ENCODE measurements around the gene STAP2.

STAP2 gene

DNA sequence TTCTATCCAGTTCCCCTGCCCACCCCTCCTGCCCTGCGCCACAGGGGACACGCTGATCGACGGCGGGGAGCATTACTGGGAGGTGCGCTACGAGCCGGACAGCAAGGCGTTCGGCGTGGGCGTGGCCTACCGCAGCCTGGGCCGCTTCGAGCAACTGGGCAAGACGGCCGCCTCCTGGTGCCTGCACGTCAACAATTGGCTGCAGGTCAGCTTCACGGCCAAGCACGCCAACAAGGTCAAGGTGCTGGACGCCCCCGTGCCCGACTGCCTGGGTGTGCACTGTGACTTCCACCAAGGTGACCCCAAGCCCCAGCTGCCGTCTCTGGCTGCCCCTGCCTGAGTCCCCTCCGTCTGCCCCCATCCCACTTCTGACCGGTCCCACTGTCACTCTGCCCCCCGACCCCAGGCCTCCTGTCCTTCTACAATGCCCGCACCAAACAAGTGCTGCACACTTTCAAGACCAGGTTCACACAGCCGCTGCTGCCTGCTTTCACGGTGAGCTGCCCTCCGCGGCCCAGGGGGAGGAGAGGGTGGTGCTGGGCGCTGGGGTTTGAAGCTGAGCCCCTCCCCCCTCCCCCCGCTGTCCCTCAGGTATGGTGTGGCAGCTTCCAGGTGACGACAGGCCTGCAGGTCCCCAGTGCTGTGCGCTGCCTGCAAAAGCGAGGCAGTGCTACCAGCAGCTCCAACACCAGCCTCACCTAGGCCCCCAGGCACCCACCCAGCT lies 15.5 kb downstream of the STAP2 start:
- H3K9ac ChIP-seq (ENCODE audit: low read length), result no peak overlapping the region
- no peak overlapping the region for H3K4me3 ChIP-seq (ENCODE audit: low read length)
- H3K9me3 ChIP-seq (ENCODE audit: control insufficient read depth, low read length), result no peaks in the 10 kb centered on the region
- no peaks in the 10 kb centered on the region for H3K36me3 ChIP-seq (ENCODE audit: control insufficient read depth, insufficient read depth, low read length, severe bottlenecking)
- no peak for DNase-seq (ENCODE audit: low read depth)
- peaks cover 38% of the 10 kb centered on the region for H3K27me3 ChIP-seq (replicated peaks; ENCODE audit: control insufficient read depth, insufficient read depth, low read length)
- H3K4me1 ChIP-seq (ENCODE audit: control insufficient read depth, insufficient read depth, low read length), result no peaks in the 10 kb centered on the region

- Histone ChIP-seq H3K4me1 (ENCODE audit: control insufficient read depth, insufficient read depth, low read length) (no peaks in the 10 kb centered on the region), H3K27me3 (replicated peaks; ENCODE audit: control insufficient read depth, insufficient read depth, low read length) (peaks cover 17% of the 10 kb centered on the region), H3K9me3 (ENCODE audit: control insufficient read depth, low read length) (no peaks in the 10 kb centered on the region), H3K9ac (ENCODE audit: low read length) (no peak overlapping the region), H3K36me3 (ENCODE audit: control insufficient read depth, insufficient read depth, low read length, severe bottlenecking) (no peaks in the 10 kb centered on the region), H3K4me3 (ENCODE audit: low read length) (no peak overlapping the region)
- DNase-seq (ENCODE audit: low read depth), result no peak
Measured at GRCh38 chr19:4320419-4320818, 18.2 kb downstream of the STAP2 start.

DNA sequence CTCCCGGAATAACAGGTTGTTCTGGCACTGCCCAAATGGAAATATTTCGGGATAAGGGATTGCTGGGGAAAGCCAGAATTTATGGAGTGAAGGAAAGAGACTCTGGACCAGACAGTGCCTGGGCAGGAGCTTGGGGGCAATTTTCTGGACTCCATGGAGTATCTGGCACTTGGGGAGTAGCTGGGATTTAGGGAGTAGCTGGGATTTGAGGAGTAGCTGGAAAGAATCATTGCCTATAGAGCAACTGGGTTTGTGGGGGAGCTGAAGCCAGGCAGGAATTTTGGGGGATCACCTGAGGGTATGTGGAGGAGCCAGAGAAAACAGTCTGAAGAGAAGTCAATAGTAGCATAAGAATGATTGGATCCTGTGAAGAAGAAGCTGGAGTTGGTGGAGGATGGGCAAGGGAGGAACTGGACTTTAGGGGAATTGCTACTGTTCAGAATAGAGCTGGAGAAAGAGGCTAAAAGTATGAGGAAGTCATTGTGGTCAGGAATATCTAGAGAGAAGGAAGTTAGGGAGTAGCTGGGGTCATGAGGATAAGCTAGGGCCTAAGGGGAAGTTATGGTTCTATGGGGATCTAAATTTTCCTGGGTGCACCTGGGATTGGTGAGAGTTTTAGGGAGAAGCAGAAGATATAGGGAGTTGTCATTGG lies 19.4 kb downstream of the STAP2 start:
- H3K9ac ChIP-seq (ENCODE audit: low read length), result no peak overlapping the region
- no peak overlapping the region for H3K4me3 ChIP-seq (ENCODE audit: low read length)
- DNase-seq (ENCODE audit: low read depth), result no peak
- H3K4me1 ChIP-seq (ENCODE audit: control insufficient read depth, insufficient read depth, low read length), result no peaks in the 10 kb centered on the region
- H3K36me3 ChIP-seq (ENCODE audit: control insufficient read depth, insufficient read depth, low read length, severe bottlenecking), result no peaks in the 10 kb centered on the region
- no peaks in the 10 kb centered on the region for H3K9me3 ChIP-seq (ENCODE audit: control insufficient read depth, low read length)
- H3K27me3 ChIP-seq (replicated peaks; ENCODE audit: control insufficient read depth, insufficient read depth, low read length), result peaks cover 17% of the 10 kb centered on the region

GRCh38 chr19:4318460-4318859 lies 20.2 kb downstream of the STAP2 start:
- peaks cover 17% of the 10 kb centered on the region for H3K27me3 ChIP-seq (replicated peaks; ENCODE audit: control insufficient read depth, insufficient read depth, low read length)
- no peaks in the 10 kb centered on the region for H3K36me3 ChIP-seq (ENCODE audit: control insufficient read depth, insufficient read depth, low read length, severe bottlenecking)
- H3K4me1 ChIP-seq (ENCODE audit: control insufficient read depth, insufficient read depth, low read length), result no peaks in the 10 kb centered on the region
- H3K4me3 ChIP-seq (ENCODE audit: low read length), result no peak overlapping the region
- H3K9me3 ChIP-seq (ENCODE audit: control insufficient read depth, low read length), result no peaks in the 10 kb centered on the region
- H3K9ac ChIP-seq (ENCODE audit: low read length), result no peak overlapping the region
- no peak for DNase-seq (ENCODE audit: low read depth)

DNA sequence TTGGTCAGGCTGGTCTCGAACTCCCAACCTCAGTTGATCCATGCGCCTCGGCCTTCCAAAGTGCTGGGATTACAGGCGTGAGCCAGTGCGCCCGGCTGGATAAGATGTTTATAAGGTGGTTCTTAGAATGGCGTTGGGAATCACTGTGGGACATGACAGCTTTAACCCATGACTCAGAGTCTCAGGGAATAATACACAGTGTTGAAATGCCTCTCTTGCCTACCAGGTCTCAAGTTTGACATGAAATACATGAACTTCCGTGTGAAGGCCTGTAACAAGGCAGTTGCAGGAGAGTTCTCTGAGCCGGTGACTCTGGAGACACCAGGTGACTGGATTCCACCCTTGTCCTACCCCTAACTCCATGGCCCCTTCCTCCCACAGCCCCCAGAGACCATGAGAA lies 21.7 kb downstream of the STAP2 start:
- Histone ChIP-seq H3K27me3 (replicated peaks; ENCODE audit: control insufficient read depth, insufficient read depth, low read length) (peaks cover 13% of the 10 kb centered on the region), H3K9ac (ENCODE audit: low read length) (no peak overlapping the region), H3K9me3 (ENCODE audit: control insufficient read depth, low read length) (no peaks in the 10 kb centered on the region), H3K36me3 (ENCODE audit: control insufficient read depth, insufficient read depth, low read length, severe bottlenecking) (no peaks in the 10 kb centered on the region), H3K4me1 (ENCODE audit: control insufficient read depth, insufficient read depth, low read length) (no peaks in the 10 kb centered on the region), H3K4me3 (ENCODE audit: low read length) (no peak overlapping the region)
- DNase-seq (ENCODE audit: low read depth), result no peak

GRCh38 chr19:4313847-4314490 lies 24.7 kb downstream of the STAP2 start:
- Histone ChIP-seq H3K4me1 (ENCODE audit: control insufficient read depth, insufficient read depth, low read length) (no peaks in the 10 kb centered on the region), H3K4me3 (ENCODE audit: low read length) (no peak overlapping the region), H3K9ac (ENCODE audit: low read length) (no peak overlapping the region), H3K9me3 (ENCODE audit: control insufficient read depth, low read length) (no peaks in the 10 kb centered on the region), H3K36me3 (ENCODE audit: control insufficient read depth, insufficient read depth, low read length, severe bottlenecking) (no peaks in the 10 kb centered on the region), H3K27me3 (replicated peaks; ENCODE audit: control insufficient read depth, insufficient read depth, low read length) (no peaks in the 10 kb centered on the region)
- no peak for DNase-seq (ENCODE audit: low read depth)

GRCh38 chr19:4310247-4311121 lies 28.1 kb downstream of the STAP2 start:
- Histone ChIP-seq H3K4me1 (ENCODE audit: control insufficient read depth, insufficient read depth, low read length) (no peaks in the 10 kb centered on the region), H3K27me3 (replicated peaks; ENCODE audit: control insufficient read depth, insufficient read depth, low read length) (peaks cover 5% of the 10 kb centered on the region), H3K9ac (ENCODE audit: low read length) (no peak overlapping the region), H3K9me3 (ENCODE audit: control insufficient read depth, low read length) (no peaks in the 10 kb centered on the region), H3K36me3 (ENCODE audit: control insufficient read depth, insufficient read depth, low read length, severe bottlenecking) (no peaks in the 10 kb centered on the region), H3K4me3 (ENCODE audit: low read length) (no peak overlapping the region)
- no peak for DNase-seq (ENCODE audit: low read depth)

- Histone ChIP-seq H3K27me3 (replicated peaks; ENCODE audit: control insufficient read depth, insufficient read depth, low read length) (peaks cover 8% of the 10 kb centered on the region), H3K9me3 (ENCODE audit: control insufficient read depth, low read length) (no peaks in the 10 kb centered on the region), H3K4me1 (ENCODE audit: control insufficient read depth, insufficient read depth, low read length) (peaks cover 7% of the 10 kb centered on the region), H3K36me3 (ENCODE audit: control insufficient read depth, insufficient read depth, low read length, severe bottlenecking) (no peaks in the 10 kb centered on the region), H3K9ac (ENCODE audit: low read length) (no peak overlapping the region), H3K4me3 (ENCODE audit: low read length) (no peak overlapping the region)
- DNase-seq (ENCODE audit: low read depth), result no peak
Measured at GRCh38 chr19:4305659-4306058, 33.0 kb downstream of the STAP2 start.

DNA sequence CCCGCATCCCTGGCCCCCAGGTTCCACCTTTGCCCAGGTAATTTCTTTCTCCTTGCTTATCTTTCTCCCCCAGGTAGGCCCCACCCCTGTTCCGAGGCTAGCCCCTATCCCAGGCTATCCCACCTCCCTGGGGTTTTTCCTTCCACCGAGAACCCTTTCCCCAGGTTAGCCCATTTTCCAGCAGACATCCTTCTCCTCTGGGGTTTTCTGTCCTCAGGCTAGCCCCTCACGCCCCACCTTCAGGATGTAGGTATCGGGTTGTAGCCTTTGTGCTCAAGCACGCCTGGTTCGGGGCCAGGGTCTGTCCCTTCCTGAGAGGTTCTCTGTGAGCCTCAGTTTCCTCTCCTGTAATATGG lies 33.4 kb downstream of the STAP2 start:
- H3K4me3 ChIP-seq (ENCODE audit: low read length), result no peak overlapping the region

GRCh38 chr19:4304538-4305256 lies 33.9 kb downstream of the STAP2 start, which contains the start of gene FSD1:
FSD1 (plus strand) TSS chr19:4304598; CDS start chr19:4304747, 149 bp downstream.
- Histone ChIP-seq H3K9ac (ENCODE audit: low read length) (no peak within 1 kb of the TSS), H3K4me3 (ENCODE audit: low read length) (no peak within 1 kb of the TSS), H3K27me3 (replicated peaks; ENCODE audit: control insufficient read depth, insufficient read depth, low read length) (peaks cover 8% of the 10 kb centered on the region), H3K9me3 (ENCODE audit: control insufficient read depth, low read length) (no peaks in the 10 kb centered on the region), H3K36me3 (ENCODE audit: control insufficient read depth, insufficient read depth, low read length, severe bottlenecking) (no peaks in the 10 kb centered on the region), H3K4me1 (ENCODE audit: control insufficient read depth, insufficient read depth, low read length) (peaks cover 7% of the 10 kb centered on the region)
- DNase-seq (ENCODE audit: low read depth), result peak; percentile 78

More for the DNA sequence above, 33.4 kb downstream of the STAP2 start:
- H3K36me3 ChIP-seq (ENCODE audit: control insufficient read depth, insufficient read depth, low read length, severe bottlenecking), result no peaks in the 10 kb centered on the region
- no peaks in the 10 kb centered on the region for H3K9me3 ChIP-seq (ENCODE audit: control insufficient read depth, low read length)
- H3K27me3 ChIP-seq (replicated peaks; ENCODE audit: control insufficient read depth, insufficient read depth, low read length), result peaks cover 8% of the 10 kb centered on the region
- no peak for DNase-seq (ENCODE audit: low read depth)
- peaks cover 7% of the 10 kb centered on the region for H3K4me1 ChIP-seq (ENCODE audit: control insufficient read depth, insufficient read depth, low read length)
- no peak overlapping the region for H3K9ac ChIP-seq (ENCODE audit: low read length)
